ENCODE results near the gene BCKDHB.
A peak's percentile ranks its signal among the peaks of the same experiment; 100 is the strongest.
"Not testable (repeated sequence)": the region's sequence is repeated elsewhere in the genome, so short reads cannot be mapped to it uniquely, and the experiment has no call there.

Gene BCKDHB

GRCh38 chr6:80105972-80106417 is 476 bp upstream of the BCKDHB start:
- H3K4me1 ChIP-seq (ENCODE audit: control insufficient read depth, insufficient read depth, low read length, poor library complexity, severe bottlenecking) = peaks cover 2% of the 10 kb centered on the region
- WGBS, 2 experiments (ENCODE audit: insufficient coverage in 2 of 2) = 0% methylated on average over 4 of the region's 6 CpGs
- no peaks in the 10 kb centered on the region for H3K9me3 ChIP-seq (ENCODE audit: control insufficient read depth, low read length)
- no peaks in the 10 kb centered on the region for H3K36me3 ChIP-seq (ENCODE audit: control insufficient read depth, insufficient read depth, low read length)
- H3K27ac ChIP-seq (ENCODE audit: low read depth, low read length, severe bottlenecking) = peak overlapping the region; percentile 6
- H3K4me3 ChIP-seq (ENCODE audit: extremely low read depth, insufficient read depth, low read length, poor library complexity, severe bottlenecking) = peak overlapping the region; percentile 77

GRCh38 chr6:80122576-80122975 is 16.1 kb downstream of the BCKDHB start:
- H3K4me3 ChIP-seq (ENCODE audit: extremely low read depth, insufficient read depth, low read length, poor library complexity, severe bottlenecking); H3K27ac ChIP-seq (ENCODE audit: low read depth, low read length, severe bottlenecking); H3K4me1 ChIP-seq (ENCODE audit: control insufficient read depth, insufficient read depth, low read length, poor library complexity, severe bottlenecking); H3K36me3 ChIP-seq (ENCODE audit: control insufficient read depth, insufficient read depth, low read length); H3K9me3 ChIP-seq (ENCODE audit: control insufficient read depth, low read length): not testable (repeated sequence)
- no CpG with 5 or more reads among the region's 3 CpGs for WGBS, 2 experiments (ENCODE audit: insufficient coverage in 2 of 2)

- WGBS, 2 experiments (ENCODE audit: insufficient coverage in 2 of 2) = 88 to 96% methylated on average over 2 to 3 of the region's 5 CpGs
- H3K9me3 ChIP-seq (ENCODE audit: control insufficient read depth, low read length) = no peaks in the 10 kb centered on the region
- peaks cover 6% of the 10 kb centered on the region for H3K4me1 ChIP-seq (ENCODE audit: control insufficient read depth, insufficient read depth, low read length, poor library complexity, severe bottlenecking)
- no peak overlapping the region for H3K4me3 ChIP-seq (ENCODE audit: extremely low read depth, insufficient read depth, low read length, poor library complexity, severe bottlenecking)
- H3K27ac ChIP-seq (ENCODE audit: low read depth, low read length, severe bottlenecking) = no peak overlapping the region
- H3K36me3 ChIP-seq (ENCODE audit: control insufficient read depth, insufficient read depth, low read length) = peaks cover 6% of the 10 kb centered on the region
Measured at GRCh38 chr6:80126657-80127345, 20.3 kb downstream of the BCKDHB start.

- H3K27ac ChIP-seq (ENCODE audit: low read depth, low read length, severe bottlenecking) = peak overlapping the region; percentile 1
- H3K36me3 ChIP-seq (ENCODE audit: control insufficient read depth, insufficient read depth, low read length) = peaks cover 6% of the 10 kb centered on the region
Measured at GRCh38 chr6:80129485-80129884, 23.0 kb downstream of the BCKDHB start.

GRCh38 chr6:80133020-80133419 is 26.5 kb downstream of the BCKDHB start:
- 64 to 77% methylated on average over 2 to 3 of the region's 4 CpGs for WGBS, 2 experiments (ENCODE audit: insufficient coverage in 2 of 2)
- H3K4me3 ChIP-seq (ENCODE audit: extremely low read depth, insufficient read depth, low read length, poor library complexity, severe bottlenecking) = no peak overlapping the region
- peaks cover 6% of the 10 kb centered on the region for H3K4me1 ChIP-seq (ENCODE audit: control insufficient read depth, insufficient read depth, low read length, poor library complexity, severe bottlenecking)
- no peak overlapping the region for H3K27ac ChIP-seq (ENCODE audit: low read depth, low read length, severe bottlenecking)
- H3K9me3 ChIP-seq (ENCODE audit: control insufficient read depth, low read length) = no peaks in the 10 kb centered on the region
- peaks cover 6% of the 10 kb centered on the region for H3K36me3 ChIP-seq (ENCODE audit: control insufficient read depth, insufficient read depth, low read length)

More at GRCh38 chr6:80129485-80129884, 23.0 kb downstream of the BCKDHB start:
- WGBS, 2 experiments (ENCODE audit: insufficient coverage in 2 of 2) = 100% methylated on average over 2 of the region's 3 CpGs
- Histone ChIP-seq H3K4me1 (ENCODE audit: control insufficient read depth, insufficient read depth, low read length, poor library complexity, severe bottlenecking) (peaks cover 6% of the 10 kb centered on the region), H3K9me3 (ENCODE audit: control insufficient read depth, low read length) (no peaks in the 10 kb centered on the region), H3K4me3 (ENCODE audit: extremely low read depth, insufficient read depth, low read length, poor library complexity, severe bottlenecking) (no peak overlapping the region)

GRCh38 chr6:80134065-80134464 is 27.6 kb downstream of the BCKDHB start:
- WGBS, 2 experiments (ENCODE audit: insufficient coverage in 2 of 2) = no CpG with 5 or more reads among the region's 1 CpG
- Histone ChIP-seq H3K27ac (ENCODE audit: low read depth, low read length, severe bottlenecking) (no peak overlapping the region), H3K4me1 (ENCODE audit: control insufficient read depth, insufficient read depth, low read length, poor library complexity, severe bottlenecking) (peaks cover 4% of the 10 kb centered on the region), H3K36me3 (ENCODE audit: control insufficient read depth, insufficient read depth, low read length) (peaks cover 6% of the 10 kb centered on the region), H3K4me3 (ENCODE audit: extremely low read depth, insufficient read depth, low read length, poor library complexity, severe bottlenecking) (no peak overlapping the region), H3K9me3 (ENCODE audit: control insufficient read depth, low read length) (no peaks in the 10 kb centered on the region)

- no CpG with 5 or more reads among the region's 1 CpG for WGBS, 2 experiments (ENCODE audit: insufficient coverage in 2 of 2)
- Histone ChIP-seq H3K27ac (ENCODE audit: low read depth, low read length, severe bottlenecking) (no peak overlapping the region), H3K9me3 (ENCODE audit: control insufficient read depth, low read length) (no peaks in the 10 kb centered on the region), H3K4me1 (ENCODE audit: control insufficient read depth, insufficient read depth, low read length, poor library complexity, severe bottlenecking) (no peaks in the 10 kb centered on the region), H3K36me3 (ENCODE audit: control insufficient read depth, insufficient read depth, low read length) (peaks cover 5% of the 10 kb centered on the region), H3K4me3 (ENCODE audit: extremely low read depth, insufficient read depth, low read length, poor library complexity, severe bottlenecking) (no peak overlapping the region)
Measured at GRCh38 chr6:80142586-80142985, 36.1 kb downstream of the BCKDHB start.

- H3K36me3 ChIP-seq (ENCODE audit: control insufficient read depth, insufficient read depth, low read length) = peaks cover 8% of the 10 kb centered on the region
- H3K9me3 ChIP-seq (ENCODE audit: control insufficient read depth, low read length) = no peaks in the 10 kb centered on the region
- WGBS, 2 experiments (ENCODE audit: insufficient coverage in 2 of 2) = 88% methylated on average over 1 of the region's 3 CpGs; no CpG with 5 or more reads in 1 of the 2 experiments
- no peaks in the 10 kb centered on the region for H3K4me1 ChIP-seq (ENCODE audit: control insufficient read depth, insufficient read depth, low read length, poor library complexity, severe bottlenecking)
- no peak overlapping the region for H3K4me3 ChIP-seq (ENCODE audit: extremely low read depth, insufficient read depth, low read length, poor library complexity, severe bottlenecking)
- no peak overlapping the region for H3K27ac ChIP-seq (ENCODE audit: low read depth, low read length, severe bottlenecking)
Measured at GRCh38 chr6:80143419-80143937, 37.0 kb downstream of the BCKDHB start.

- Histone ChIP-seq H3K27ac (ENCODE audit: low read depth, low read length, severe bottlenecking) (no peak overlapping the region), H3K4me1 (ENCODE audit: control insufficient read depth, insufficient read depth, low read length, poor library complexity, severe bottlenecking) (no peaks in the 10 kb centered on the region), H3K9me3 (ENCODE audit: control insufficient read depth, low read length) (no peaks in the 10 kb centered on the region), H3K36me3 (ENCODE audit: control insufficient read depth, insufficient read depth, low read length) (peaks cover 8% of the 10 kb centered on the region), H3K4me3 (ENCODE audit: extremely low read depth, insufficient read depth, low read length, poor library complexity, severe bottlenecking) (no peak overlapping the region)
- WGBS, 2 experiments (ENCODE audit: insufficient coverage in 2 of 2) = 100% methylated on average over 1 to 3 of the region's 4 CpGs
Measured at GRCh38 chr6:80144753-80145315, 38.4 kb downstream of the BCKDHB start.

- Histone ChIP-seq H3K9me3 (ENCODE audit: control insufficient read depth, low read length) (no peaks in the 10 kb centered on the region), H3K27ac (ENCODE audit: low read depth, low read length, severe bottlenecking) (no peak overlapping the region), H3K4me3 (ENCODE audit: extremely low read depth, insufficient read depth, low read length, poor library complexity, severe bottlenecking) (no peak overlapping the region), H3K4me1 (ENCODE audit: control insufficient read depth, insufficient read depth, low read length, poor library complexity, severe bottlenecking) (no peaks in the 10 kb centered on the region), H3K36me3 (ENCODE audit: control insufficient read depth, insufficient read depth, low read length) (peaks cover 8% of the 10 kb centered on the region)
Measured at GRCh38 chr6:80145509-80145908, 39.0 kb downstream of the BCKDHB start.

GRCh38 chr6:80145921-80146320 is 39.5 kb downstream of the BCKDHB start:
- Histone ChIP-seq H3K36me3 (ENCODE audit: control insufficient read depth, insufficient read depth, low read length) (peaks cover 8% of the 10 kb centered on the region), H3K4me1 (ENCODE audit: control insufficient read depth, insufficient read depth, low read length, poor library complexity, severe bottlenecking) (no peaks in the 10 kb centered on the region), H3K9me3 (ENCODE audit: control insufficient read depth, low read length) (no peaks in the 10 kb centered on the region), H3K4me3 (ENCODE audit: extremely low read depth, insufficient read depth, low read length, poor library complexity, severe bottlenecking) (no peak overlapping the region), H3K27ac (ENCODE audit: low read depth, low read length, severe bottlenecking) (no peak overlapping the region)
- no CpG with 5 or more reads among the region's 1 CpG for WGBS, 2 experiments (ENCODE audit: insufficient coverage in 2 of 2)

Data from mesodermal cell (in vitro differentiated cells).